HT-29 (cell line): ENCODE results near the gene OVAAL. TPM values are rescaled to one million over a fixed set of nuclear protein-coding genes. Genes with fewer than 3 reads are reported as not detected.
"Not testable (repeated sequence)": the region's sequence is repeated elsewhere in the genome, so short reads cannot be mapped to it uniquely, and the experiment has no call there.

Source experiments
- DNase-seq: peaks from one replicate; pipeline ENCODE4 v3.0.0-alpha.2; 2015; ENCODE audit warnings: low spot score
- total RNA-seq: library from RNA; depleted of rRNA; stranded (reverse); fragments of >200 nt; shearing (Covaris generic); gene quantifications from 2 replicates; pipeline ENCODE4 v1.2.3, GENCODE V29; 2014

OVAAL gene
- total RNA-seq, 1 experiment from 2014 or later: not detected

- DNase-seq: no peak
These were observed 17.8 kb upstream of the OVAAL start for GRCh38 chr1:180540697-180541594.

- no peak for DNase-seq
These were observed 16.5 kb upstream of the OVAAL start for GRCh38 chr1:180542113-180542837.

- DNase-seq: no peak
These were observed 16.0 kb upstream of the OVAAL start for GRCh38 chr1:180542838-180543145.

GRCh38 chr1:180544050-180544449 lies 14.7 kb upstream of the OVAAL start:
- no peak for DNase-seq

- DNase-seq: no peak
These were observed 12.8 kb upstream of the OVAAL start for GRCh38 chr1:180545991-180546390.

- no peak for DNase-seq
These were observed 10.0 kb upstream of the OVAAL start for GRCh38 chr1:180548686-180549317.

GRCh38 chr1:180549770-180550169 lies 9.0 kb upstream of the OVAAL start:
- not testable (repeated sequence) for DNase-seq

- no peak for DNase-seq
These were observed 8.5 kb upstream of the OVAAL start for GRCh38 chr1:180550241-180550640.

- DNase-seq: no peak
These were observed 6.8 kb upstream of the OVAAL start for GRCh38 chr1:180551997-180552396.

- DNase-seq: not testable (repeated sequence)
These were observed 5.7 kb upstream of the OVAAL start for GRCh38 chr1:180553046-180553445.

- no peak for DNase-seq
These were observed 3.4 kb upstream of the OVAAL start for GRCh38 chr1:180555411-180555810.

GRCh38 chr1:180560200-180560867 lies 1.6 kb downstream of the OVAAL start:
- no peak for DNase-seq

GRCh38 chr1:180560868-180561600 lies 2.3 kb downstream of the OVAAL start:
- DNase-seq: no peak

GRCh38 chr1:180562640-180563025 lies 3.9 kb downstream of the OVAAL start:
- no peak for DNase-seq

GRCh38 chr1:180563026-180563827 lies 4.5 kb downstream of the OVAAL start:
- DNase-seq: peak; percentile 26

GRCh38 chr1:180565121-180565871 lies 6.5 kb downstream of the OVAAL start:
- no peak for DNase-seq

- no peak for DNase-seq
These were observed 7.3 kb downstream of the OVAAL start for GRCh38 chr1:180566026-180566425.

- no peak for DNase-seq
These were observed 7.7 kb downstream of the OVAAL start for GRCh38 chr1:180566495-180566894.

- no peak for DNase-seq
These were observed 8.9 kb downstream of the OVAAL start for GRCh38 chr1:180567654-180568053.

- DNase-seq: no peak
These were observed 9.4 kb downstream of the OVAAL start for GRCh38 chr1:180568184-180568583.
